ENCODE data around the gene KRTAP21-1.

GRCh38 chr21:30717105-30717504 is 38.1 kb downstream of the KRTAP21-1 start:
- TF ChIP-seq, protein P1, sequence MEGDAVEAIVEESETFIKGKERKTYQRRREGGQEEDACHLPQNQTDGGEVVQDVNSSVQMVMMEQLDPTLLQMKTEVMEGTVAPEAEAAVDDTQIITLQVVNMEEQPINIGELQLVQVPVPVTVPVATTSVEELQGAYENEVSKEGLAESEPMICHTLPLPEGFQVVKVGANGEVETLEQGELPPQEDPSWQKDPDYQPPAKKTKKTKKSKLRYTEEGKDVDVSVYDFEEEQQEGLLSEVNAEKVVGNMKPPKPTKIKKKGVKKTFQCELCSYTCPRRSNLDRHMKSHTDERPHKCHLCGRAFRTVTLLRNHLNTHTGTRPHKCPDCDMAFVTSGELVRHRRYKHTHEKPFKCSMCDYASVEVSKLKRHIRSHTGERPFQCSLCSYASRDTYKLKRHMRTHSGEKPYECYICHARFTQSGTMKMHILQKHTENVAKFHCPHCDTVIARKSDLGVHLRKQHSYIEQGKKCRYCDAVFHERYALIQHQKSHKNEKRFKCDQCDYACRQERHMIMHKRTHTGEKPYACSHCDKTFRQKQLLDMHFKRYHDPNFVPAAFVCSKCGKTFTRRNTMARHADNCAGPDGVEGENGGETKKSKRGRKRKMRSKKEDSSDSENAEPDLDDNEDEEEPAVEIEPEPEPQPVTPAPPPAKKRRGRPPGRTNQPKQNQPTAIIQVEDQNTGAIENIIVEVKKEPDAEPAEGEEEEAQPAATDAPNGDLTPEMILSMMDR (IDR thresholded peaks at IDR 0.05), result no peak
- TF ChIP-seq POLR2A (IDR thresholded peaks at IDR 0.05), result no peak

Measured in uterus (tissue), 2 donors.